GM18868 (cell line): ENCODE data around the gene OR5AU1.

ENCODE experiments used
- ATAC-seq: cut with Tn5 transposase; IDR thresholded peaks from one replicate; pipeline ENCODE4 v1.9.1; 2021; ENCODE audit warnings: mild to moderate bottlenecking, moderate library complexity; ENCODE audit not compliant: unreplicated experiment

Gene OR5AU1

DNA sequence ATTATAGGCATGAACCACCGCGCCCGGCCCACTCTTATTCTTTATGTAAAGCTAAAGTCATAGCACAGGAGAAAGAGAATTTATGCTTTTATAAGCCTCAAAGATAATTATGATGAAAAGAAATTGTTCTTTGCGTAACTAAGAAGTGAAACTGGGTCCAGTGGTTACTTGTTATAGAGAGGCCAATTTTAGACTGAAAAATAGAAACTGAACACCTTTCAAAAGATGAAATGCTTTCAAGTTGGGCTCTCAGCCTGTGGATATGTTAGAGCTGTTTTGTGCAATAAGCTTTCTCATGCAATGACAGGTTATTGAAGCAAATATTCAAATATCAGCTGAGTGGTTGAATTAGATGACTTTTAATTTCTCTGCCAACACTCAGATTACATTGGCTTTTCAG lies 47.1 kb downstream of the OR5AU1 start:
- ATAC-seq: no peak

DNA sequence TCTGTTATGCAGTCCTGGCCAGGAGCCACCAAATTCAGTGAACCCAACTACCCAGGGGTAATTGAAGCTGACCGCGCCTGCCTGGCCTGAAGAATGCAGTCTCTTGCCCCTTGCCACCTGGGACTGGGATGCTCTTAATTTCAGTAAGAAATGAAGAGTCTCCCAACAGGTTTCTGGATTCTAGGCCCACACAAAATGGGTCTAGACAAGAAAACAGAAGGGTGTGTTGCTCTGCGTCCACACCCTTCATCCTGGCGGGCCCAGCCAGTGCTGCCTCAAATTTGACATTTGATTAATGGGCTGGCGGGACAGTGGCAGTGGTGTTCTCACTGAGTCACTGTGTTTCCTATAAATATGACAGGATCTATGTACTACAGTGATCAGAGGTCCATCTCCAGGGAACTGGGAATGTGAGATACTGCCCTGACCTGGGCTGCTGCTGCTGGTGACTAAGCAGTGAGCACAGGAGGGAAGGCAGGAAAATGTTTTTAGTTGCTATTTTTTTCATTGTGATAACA lies 48.5 kb downstream of the OR5AU1 start:
- no peak for ATAC-seq

DNA sequence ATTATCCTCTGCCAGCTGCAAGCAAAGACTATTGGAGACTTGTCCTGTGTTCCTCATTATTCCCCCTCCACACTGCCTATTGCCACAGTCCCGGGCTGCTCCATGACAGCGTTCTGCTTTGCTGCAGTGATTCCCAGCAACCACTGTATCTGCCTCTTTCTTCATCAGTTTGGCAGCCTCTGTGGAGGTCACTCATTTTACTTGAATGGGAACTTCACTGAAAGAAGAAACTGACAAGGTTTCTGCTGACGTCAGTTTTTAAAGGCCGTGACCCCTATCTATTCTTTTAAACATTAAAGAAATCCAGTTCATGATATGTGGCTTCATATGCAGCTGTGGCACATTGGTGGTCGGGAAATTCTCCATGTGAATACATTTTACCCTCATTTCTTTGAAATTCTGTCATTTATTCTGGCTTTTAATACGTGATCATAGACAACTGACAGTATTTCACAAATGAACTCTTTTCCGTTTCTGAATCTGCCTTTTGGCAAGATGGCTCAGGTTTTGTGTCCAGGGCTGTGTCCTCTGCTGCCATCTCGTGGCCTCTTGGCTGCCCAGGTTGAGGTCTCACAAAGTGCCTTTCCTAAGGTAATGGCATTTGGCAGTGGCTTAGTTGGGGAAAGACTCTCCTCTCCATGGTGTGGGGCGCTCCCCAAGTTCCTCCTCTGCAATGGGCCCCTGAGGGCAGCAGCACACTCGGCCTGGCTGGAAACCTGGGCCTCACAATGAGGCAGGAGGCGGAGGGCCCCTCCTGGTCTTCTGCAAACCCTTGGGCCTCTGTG lies 49.2 kb downstream of the OR5AU1 start:
- peak; percentile 14 for ATAC-seq

DNA sequence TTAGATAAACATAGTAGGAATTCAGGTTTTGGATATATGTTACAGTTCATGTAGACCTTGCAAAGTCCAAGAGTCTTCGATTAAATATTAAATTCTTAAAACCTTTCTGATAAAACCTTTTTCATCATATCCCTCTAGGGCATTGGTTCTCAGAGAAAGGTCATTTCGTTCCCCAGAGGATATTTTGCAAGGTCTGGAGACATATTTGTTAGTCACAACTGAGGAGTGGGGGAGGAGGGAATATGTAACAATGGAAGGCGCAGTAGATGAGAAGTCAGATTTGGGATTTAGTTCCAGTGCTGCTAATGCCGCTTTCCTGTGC lies 49.7 kb downstream of the OR5AU1 start:
- ATAC-seq: no peak

DNA sequence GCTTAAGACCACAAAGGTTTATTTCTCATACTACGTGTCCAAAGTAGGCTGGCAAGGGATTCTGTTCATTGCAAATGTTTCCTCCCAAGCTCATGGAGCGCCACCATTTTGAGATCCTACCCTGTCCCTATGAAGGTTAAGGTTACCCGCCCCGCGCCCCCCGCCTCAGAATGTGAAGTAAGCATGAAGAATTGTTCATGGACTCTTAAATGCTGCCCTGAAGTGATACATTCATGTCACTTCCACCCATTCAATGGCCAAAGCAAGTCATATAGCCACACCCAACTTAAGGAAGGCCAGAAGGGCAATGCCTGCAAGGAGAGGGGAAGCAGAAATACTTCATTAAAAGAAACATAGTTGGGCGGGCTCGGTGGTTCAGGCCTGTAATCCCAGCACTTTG lies 50.8 kb downstream of the OR5AU1 start:
- ATAC-seq: no peak
